Muscle of arm (tissue), 14 donors: Measurements from ENCODE around the gene ECM2. TPM values are rescaled to one million over a fixed set of nuclear protein-coding genes. Genes with fewer than 3 reads are reported as not detected.
"Not testable (repeated sequence)": the region's sequence is repeated elsewhere in the genome, so short reads cannot be mapped to it uniquely, and the experiment has no call there.

ENCODE experiments used
- DNase-seq: peaks from one replicate; pipeline ENCODE4 v3.0.0-alpha.2; 2013
- long read RNA-seq, 11 donors: transcript quantifications; one replicate each; lab custom pipeline, GENCODE V29; 2026
- polyA plus RNA-seq, 12 donors: library from polyadenylated mRNA; unstranded; fragments of 120-200 nt; gene quantifications; one replicate each; pipeline ENCODE4 v1.2.1, GENCODE V29; 2013; ENCODE audit not compliant: insufficient read length in 12 of 12

Gene ECM2
- 10 to 100 TPM in 11 of 12 donors, not detected in 1; 16.0 to 40.5 (median 26.4) TPM for polyA plus RNA-seq
- long read RNA-seq, donor 1: 0 reads
- long read RNA-seq, donor 2, transcript ECM2-202 (3 exons, 1,606 nt): major isoform, 5 of 6 reads
- long read RNA-seq, donor 2, partial matches to known transcripts: 0 of 6 reads
- long read RNA-seq, donor 2, other reads (novel, unspliced or antisense): 0 of 6 reads
- long read RNA-seq, donor 3, partial matches to known transcripts: 0 of 1 reads
- long read RNA-seq, donor 3, other reads (novel, unspliced or antisense): 0 of 1 reads
- long read RNA-seq, donor 4: 0 reads
- long read RNA-seq, donor 5: 0 reads
- long read RNA-seq, donor 6, partial matches to known transcripts: 0 of 1 reads
- long read RNA-seq, donor 6, other reads (novel, unspliced or antisense): 0 of 1 reads
- long read RNA-seq, donor 7, partial matches to known transcripts: 0 of 1 reads
- long read RNA-seq, donor 7, other reads (novel, unspliced or antisense): 0 of 1 reads
- long read RNA-seq, donor 8, partial matches to known transcripts: 7 of 11 reads
- long read RNA-seq, donor 8, other reads (novel, unspliced or antisense): 0 of 11 reads
- long read RNA-seq, donor 9: 0 reads
- long read RNA-seq, donor 10, partial matches to known transcripts: 0 of 3 reads
- long read RNA-seq, donor 10, other reads (novel, unspliced or antisense): 0 of 3 reads
- long read RNA-seq, donor 11, partial matches to known transcripts: 0 of 1 reads
- long read RNA-seq, donor 11, other reads (novel, unspliced or antisense): 0 of 1 reads

DNA sequence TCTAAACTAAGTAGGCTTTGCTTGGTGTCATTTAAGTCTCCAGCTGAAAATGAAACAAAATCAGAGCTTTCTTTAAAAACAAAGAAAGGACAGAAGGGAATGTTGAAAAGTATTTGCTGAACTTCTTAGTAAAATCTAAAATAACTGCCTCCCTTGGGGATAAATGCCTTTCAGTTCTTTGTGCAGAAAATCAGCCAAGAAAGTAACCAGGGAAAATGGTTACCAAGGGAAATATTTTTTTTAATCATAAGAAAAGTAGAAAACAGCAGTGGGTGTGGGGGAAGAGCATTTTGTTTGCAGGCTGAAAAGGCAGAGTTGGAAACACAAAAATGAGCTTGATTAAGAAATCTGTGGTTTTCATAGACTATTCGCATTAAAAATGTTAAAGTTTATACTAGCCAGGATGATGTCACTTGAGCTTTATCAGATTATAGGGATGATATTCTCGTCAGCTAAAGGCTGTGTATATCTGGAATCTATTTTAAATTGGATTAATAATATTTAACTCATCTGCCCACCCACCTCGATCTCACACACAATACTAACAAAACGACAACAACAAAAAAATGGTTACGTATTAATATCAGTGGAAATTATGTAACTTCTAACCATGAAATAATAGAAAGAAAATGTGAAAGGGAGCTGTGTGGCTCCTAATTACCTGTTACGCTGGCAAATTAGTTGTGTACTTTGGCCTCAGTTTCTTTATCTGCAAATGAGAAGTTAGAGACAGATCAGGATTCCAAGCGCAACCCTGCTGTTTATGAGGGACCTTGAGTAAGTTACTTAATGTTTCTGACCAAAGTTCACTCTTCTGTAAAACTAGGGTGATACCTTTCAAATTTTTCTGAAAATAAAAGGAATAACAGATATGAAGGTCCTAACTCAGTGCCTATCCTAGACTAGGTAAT, at the start of gene ECM2:
TSS of gene ECM2 (minus strand) at position 51 of the 911 bp plus-strand sequence. CDS start 13,124 bp downstream, outside the sequence.
- peak; percentile 82 for DNase-seq

DNA sequence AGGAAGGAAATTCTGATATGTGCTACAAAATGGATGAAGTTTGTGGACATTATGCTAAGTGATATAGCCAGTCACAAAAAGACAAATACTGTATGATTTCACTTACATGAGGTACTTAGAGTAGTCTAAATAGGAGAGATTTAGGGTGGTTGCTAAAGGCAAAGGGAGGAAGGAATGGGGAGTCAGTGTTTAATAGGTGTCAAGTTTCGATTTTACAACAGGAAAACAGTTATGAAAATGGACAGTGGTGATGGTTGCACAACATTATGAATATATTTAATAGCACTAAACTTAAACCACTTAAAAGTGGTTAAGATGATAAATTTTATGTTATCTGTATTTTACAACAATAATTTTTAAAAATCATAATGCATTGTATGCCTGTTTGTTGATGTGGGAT, 40.4 kb upstream of the ECM2 start:
- no peak for DNase-seq

DNA sequence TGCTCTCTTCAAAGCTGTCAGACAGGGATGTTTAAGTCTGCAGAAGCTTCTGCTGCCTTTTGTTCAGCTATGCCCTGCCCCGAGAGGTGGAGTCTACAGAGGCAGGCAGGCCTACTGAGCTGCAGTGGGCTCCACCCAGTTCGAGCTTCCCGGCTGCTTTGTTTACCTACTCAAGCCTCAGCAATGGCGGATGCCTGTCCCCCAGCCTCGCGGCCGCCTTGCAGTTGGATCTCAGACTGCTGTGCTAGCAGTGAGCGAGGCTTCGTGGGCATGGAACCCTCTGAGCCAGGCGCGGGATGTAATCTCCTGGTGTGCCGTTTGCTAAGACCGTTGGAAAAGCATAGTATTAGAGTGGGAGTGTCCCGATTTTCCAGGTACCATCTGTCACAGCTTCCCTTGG, 37.8 kb upstream of the ECM2 start:
- not testable (repeated sequence) for DNase-seq

DNA sequence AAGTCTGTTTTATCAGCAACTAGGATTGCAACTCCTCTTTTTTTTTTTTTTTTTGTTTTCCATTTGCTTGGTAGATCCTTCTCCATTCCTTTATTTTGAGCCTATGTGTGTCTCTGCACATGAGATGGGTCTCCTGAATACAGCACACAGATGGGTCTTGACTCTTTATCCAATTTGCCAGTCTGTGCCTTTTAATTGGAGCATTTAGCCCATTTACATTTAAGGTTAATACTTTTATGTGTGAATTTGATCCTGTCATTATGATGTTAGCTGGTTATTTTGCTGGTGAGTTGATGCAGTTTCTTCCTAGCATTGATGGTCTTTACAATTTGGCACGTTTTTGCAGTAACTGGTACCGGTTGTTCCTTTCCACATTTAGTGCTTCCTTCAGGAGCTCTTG, 36.1 kb upstream of the ECM2 start:
- not testable (repeated sequence) for DNase-seq

DNA sequence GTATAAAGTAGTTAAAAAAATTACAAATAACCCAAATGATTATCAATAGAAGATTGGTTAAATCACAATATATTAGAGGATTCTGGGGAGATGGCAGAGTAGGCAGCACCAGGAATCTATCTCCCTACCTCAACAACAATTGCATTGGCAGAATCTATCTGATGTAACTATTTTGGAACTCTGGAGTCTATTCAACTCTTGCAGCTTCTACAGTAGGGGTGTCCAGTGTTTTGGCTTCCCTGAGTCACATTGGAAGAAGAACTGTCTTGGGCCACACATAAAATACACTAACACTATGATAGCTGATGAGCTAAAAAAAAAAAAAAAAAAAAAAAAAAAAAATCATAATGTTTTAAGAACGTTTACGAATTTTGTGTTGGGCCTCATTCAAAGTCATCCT, 29.2 kb upstream of the ECM2 start:
- DNase-seq: peak; percentile 57

DNA sequence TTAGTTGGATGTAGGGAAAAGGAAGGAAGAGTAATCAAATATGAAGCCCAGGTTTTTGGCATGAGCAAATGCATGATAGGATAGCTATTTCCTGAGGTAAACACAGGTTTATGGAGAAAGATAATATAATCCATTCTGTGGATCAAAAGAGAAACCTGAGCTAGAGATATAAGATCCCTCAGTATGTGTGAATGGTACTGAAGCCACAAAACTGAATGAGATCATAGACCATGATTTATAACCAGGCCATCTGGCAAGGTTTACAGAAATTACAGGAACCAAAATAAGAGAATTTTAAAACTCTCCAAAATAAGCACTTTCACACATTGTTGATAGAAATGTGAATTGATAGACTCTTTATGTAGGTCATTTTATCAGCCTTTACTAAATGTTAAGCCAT, 28.7 kb upstream of the ECM2 start:
- DNase-seq: peak; percentile 53

DNA sequence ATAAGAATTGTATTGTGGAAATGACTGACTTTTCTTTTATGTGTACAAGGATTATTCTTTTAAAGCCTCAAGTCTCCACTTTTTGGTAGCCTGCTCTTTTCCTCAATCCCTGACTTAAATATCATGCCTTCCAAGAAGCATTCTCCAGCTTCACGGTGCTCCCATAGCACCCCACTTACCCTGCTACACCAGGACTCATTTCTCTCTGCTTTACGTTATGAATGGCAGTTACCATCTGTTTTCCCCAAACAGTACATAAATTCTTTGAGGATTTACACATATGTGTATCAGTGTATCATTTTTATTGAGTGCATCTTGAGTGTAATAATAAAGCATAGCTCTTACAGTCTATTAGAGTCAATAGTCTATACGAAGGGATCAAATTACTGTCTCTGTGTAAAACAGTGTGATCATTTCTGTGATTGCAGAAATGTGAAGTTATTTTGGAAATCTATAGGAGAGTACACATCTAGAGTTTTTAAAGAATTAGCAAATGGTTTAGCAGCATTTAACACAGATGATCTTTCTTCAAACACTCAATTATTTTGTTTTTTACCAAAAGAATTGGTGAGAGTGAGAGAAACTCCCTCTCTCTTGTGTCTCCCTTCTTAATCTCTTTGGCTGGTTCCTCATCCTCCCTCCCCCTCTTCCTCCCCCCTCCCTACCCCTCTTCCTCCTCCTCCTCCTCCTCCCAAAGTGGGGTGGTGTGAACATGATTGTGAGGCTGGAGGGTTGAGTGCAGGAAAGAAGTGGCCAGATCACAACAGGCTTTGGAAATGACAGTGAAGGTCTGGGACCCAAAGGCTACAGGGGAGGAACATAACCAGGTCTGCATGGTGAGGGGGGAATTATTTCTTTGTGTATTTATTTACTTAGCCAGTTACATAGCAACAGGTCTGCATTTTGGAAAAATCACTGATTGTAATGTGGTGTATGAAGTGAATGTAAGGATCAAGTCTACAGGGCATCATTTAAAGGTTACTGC, 27.6 kb upstream of the ECM2 start:
- peak; percentile 64 for DNase-seq

- DNase-seq: peak; percentile 68
Observed at GRCh38 chr9:92562461-92562967, 26.7 kb upstream of the ECM2 start.

- peak; percentile 29 for DNase-seq
Observed at GRCh38 chr9:92561374-92562330, 25.9 kb upstream of the ECM2 start.

GRCh38 chr9:92558612-92559374, 23.0 kb upstream of the ECM2 start:
- no peak for DNase-seq

GRCh38 chr9:92550765-92551164, 15.0 kb upstream of the ECM2 start:
- DNase-seq: no peak

DNA sequence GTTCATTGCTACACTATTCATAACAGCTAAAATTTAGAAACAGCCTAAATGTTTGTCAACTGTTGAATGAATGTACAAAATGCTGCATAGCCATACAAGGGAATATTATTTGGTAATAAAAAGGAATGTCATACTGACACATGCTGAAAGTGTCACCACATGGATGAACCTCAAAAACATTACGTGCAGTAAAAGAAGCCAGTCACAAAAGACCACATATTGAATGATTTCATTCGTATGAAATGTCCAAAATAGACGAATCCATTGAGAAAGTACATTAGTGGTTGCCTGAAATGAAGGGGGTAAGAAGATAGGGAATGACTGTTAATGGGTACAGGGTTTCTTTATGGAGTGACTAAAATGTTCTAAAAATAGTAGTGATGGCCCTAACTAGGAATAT, 11.6 kb upstream of the ECM2 start:
- no peak for DNase-seq

GRCh38 chr9:92545002-92545510, 9.3 kb upstream of the ECM2 start:
- no peak for DNase-seq

GRCh38 chr9:92543972-92544371, 8.2 kb upstream of the ECM2 start:
- DNase-seq: no peak

- DNase-seq: no peak
Observed at GRCh38 chr9:92538541-92538940, 2.8 kb upstream of the ECM2 start.

- DNase-seq: peak; percentile 41
Observed at GRCh38 chr9:92534674-92535073, 1.1 kb downstream of the ECM2 start.

DNA sequence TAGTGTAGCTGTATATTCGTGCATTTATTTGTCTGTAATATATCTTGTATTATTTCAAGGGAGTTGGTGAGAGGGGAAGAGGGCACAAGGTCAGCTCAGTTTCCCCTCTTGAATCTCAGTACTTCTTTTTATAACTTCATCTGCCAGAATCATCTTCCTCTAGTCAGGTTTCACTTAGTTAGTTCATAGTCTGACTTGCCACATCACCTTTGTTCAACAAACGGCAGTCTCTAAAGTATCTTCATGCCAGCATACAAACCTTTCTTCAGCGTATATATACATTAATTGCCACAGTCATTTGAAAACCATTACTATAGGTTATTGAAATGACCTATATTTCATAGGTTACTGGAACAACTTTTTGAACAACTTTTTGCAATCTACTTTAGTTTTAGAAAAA, 1.6 kb downstream of the ECM2 start:
- no peak for DNase-seq

DNA sequence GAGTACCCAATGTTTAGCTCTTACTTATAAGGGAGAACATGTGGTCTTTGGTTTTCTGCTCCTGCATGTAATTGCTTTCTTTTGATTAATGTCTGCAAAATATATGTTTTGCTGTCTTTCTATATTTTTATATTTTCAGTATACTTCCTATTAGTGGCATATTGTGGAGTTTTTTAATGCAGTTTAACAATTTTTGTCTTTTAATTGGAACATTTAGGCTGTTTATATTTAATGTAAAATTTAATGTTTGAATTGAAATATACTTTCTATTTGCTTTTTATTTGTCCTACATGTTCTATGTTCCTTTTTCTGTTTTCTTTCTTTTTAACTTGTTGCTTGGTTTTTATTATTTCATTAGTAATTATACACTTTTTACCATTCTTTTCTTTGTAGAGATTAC, 4.9 kb downstream of the ECM2 start:
- no peak for DNase-seq
